ENCODE data around the gene NEU1.

Gene NEU1

GRCh38 chr6:31883676-31884075 lies 21.1 kb upstream of the NEU1 start:
- Histone ChIP-seq H3K27ac (ENCODE audit: low read depth, low read length) (no peak overlapping the region), H3K4me1 (ENCODE audit: control insufficient read depth, low read depth, low read length) (no peaks in the 10 kb centered on the region), H3K36me3 (ENCODE audit: control insufficient read depth, insufficient read depth, low read length) (peaks cover 33% of the 10 kb centered on the region), H3K4ac (ENCODE audit: low read depth, low read length) (no peak overlapping the region), H3K27me3 (ENCODE audit: insufficient read depth, low read length, poor library complexity) (no peaks in the 10 kb centered on the region), H2BK15ac (replicated peaks; ENCODE audit: low read depth) (no peak overlapping the region), H2BK120ac (ENCODE audit: low read depth, low read length) (no peak overlapping the region), H3K9ac (ENCODE audit: low read length) (no peak overlapping the region), H4K5ac (ENCODE audit: low read length) (no peak overlapping the region), H2AK5ac (ENCODE audit: low read length) (no peak overlapping the region), H3K79me1 (ENCODE audit: low read length) (no peaks in the 10 kb centered on the region), H3K79me2 (ENCODE audit: control insufficient read depth, insufficient read depth, low read length) (no peaks in the 10 kb centered on the region), H4K8ac (ENCODE audit: low read depth, low read length) (no peak overlapping the region), H3K4me2 (ENCODE audit: low read length) (no peak overlapping the region), H3K4me3 (ENCODE audit: low read length) (no peak overlapping the region), H3K23ac (ENCODE audit: low read length) (no peak overlapping the region), H2BK5ac (ENCODE audit: low read length) (no peak overlapping the region), H3K18ac (ENCODE audit: low read length) (no peak overlapping the region), H3K56ac (ENCODE audit: low read length) (no peak overlapping the region)
- DNase-seq: no peak
- no CpG with 5 or more reads among the region's 12 CpGs for WGBS (ENCODE audit: extremely low coverage, insufficient coverage, low lambda C conversion rate)

GRCh38 chr6:31882344-31882743 lies 19.7 kb upstream of the NEU1 start:
- Histone ChIP-seq H2BK5ac (ENCODE audit: low read length) (no peak overlapping the region), H3K36me3 (ENCODE audit: control insufficient read depth, insufficient read depth, low read length) (peaks cover 27% of the 10 kb centered on the region), H2BK15ac (replicated peaks; ENCODE audit: low read depth) (no peak overlapping the region), H3K56ac (ENCODE audit: low read length) (no peak overlapping the region), H3K4me1 (ENCODE audit: control insufficient read depth, low read depth, low read length) (no peaks in the 10 kb centered on the region), H3K9ac (ENCODE audit: low read length) (no peak overlapping the region), H3K4ac (ENCODE audit: low read depth, low read length) (no peak overlapping the region), H3K4me3 (ENCODE audit: low read length) (no peak overlapping the region), H4K8ac (ENCODE audit: low read depth, low read length) (no peak overlapping the region), H3K79me2 (ENCODE audit: control insufficient read depth, insufficient read depth, low read length) (no peaks in the 10 kb centered on the region), H2AK5ac (ENCODE audit: low read length) (no peak overlapping the region), H4K5ac (ENCODE audit: low read length) (no peak overlapping the region), H3K23ac (ENCODE audit: low read length) (no peak overlapping the region), H3K4me2 (ENCODE audit: low read length) (no peak overlapping the region), H3K27me3 (ENCODE audit: insufficient read depth, low read length, poor library complexity) (no peaks in the 10 kb centered on the region), H2BK120ac (ENCODE audit: low read depth, low read length) (no peak overlapping the region), H3K18ac (ENCODE audit: low read length) (no peak overlapping the region), H3K27ac (ENCODE audit: low read depth, low read length) (no peak overlapping the region), H3K79me1 (ENCODE audit: low read length) (no peaks in the 10 kb centered on the region)
- WGBS (ENCODE audit: extremely low coverage, insufficient coverage, low lambda C conversion rate): no CpG with 5 or more reads among the region's 6 CpGs
- DNase-seq: no peak

- H3K18ac ChIP-seq (ENCODE audit: low read length): no peak overlapping the region
- no peak for DNase-seq
- no CpG with 5 or more reads among the region's 9 CpGs for WGBS (ENCODE audit: extremely low coverage, insufficient coverage, low lambda C conversion rate)
- no peak overlapping the region for H4K5ac ChIP-seq (ENCODE audit: low read length)
- no peaks in the 10 kb centered on the region for H3K4me1 ChIP-seq (ENCODE audit: control insufficient read depth, low read depth, low read length)
- H3K36me3 ChIP-seq (ENCODE audit: control insufficient read depth, insufficient read depth, low read length): peaks cover 23% of the 10 kb centered on the region
- H3K56ac ChIP-seq (ENCODE audit: low read length): no peak overlapping the region
- no peaks in the 10 kb centered on the region for H3K79me2 ChIP-seq (ENCODE audit: control insufficient read depth, insufficient read depth, low read length)
- H3K4ac ChIP-seq (ENCODE audit: low read depth, low read length): no peak overlapping the region
- H2BK15ac ChIP-seq (replicated peaks; ENCODE audit: low read depth): no peak overlapping the region
- H3K23ac ChIP-seq (ENCODE audit: low read length): no peak overlapping the region
- no peak overlapping the region for H3K27ac ChIP-seq (ENCODE audit: low read depth, low read length)
- H3K9ac ChIP-seq (ENCODE audit: low read length): no peak overlapping the region
- no peak overlapping the region for H2AK5ac ChIP-seq (ENCODE audit: low read length)
- no peak overlapping the region for H3K4me3 ChIP-seq (ENCODE audit: low read length)
- H3K4me2 ChIP-seq (ENCODE audit: low read length): no peak overlapping the region
- H3K79me1 ChIP-seq (ENCODE audit: low read length): no peaks in the 10 kb centered on the region
- no peak overlapping the region for H2BK5ac ChIP-seq (ENCODE audit: low read length)
- no peaks in the 10 kb centered on the region for H3K27me3 ChIP-seq (ENCODE audit: insufficient read depth, low read length, poor library complexity)
- no peak overlapping the region for H4K8ac ChIP-seq (ENCODE audit: low read depth, low read length)
- no peak overlapping the region for H2BK120ac ChIP-seq (ENCODE audit: low read depth, low read length)
Measured at GRCh38 chr6:31881136-31881859, 18.7 kb upstream of the NEU1 start.

- DNase-seq: no peak
- no peak overlapping the region for H3K18ac ChIP-seq (ENCODE audit: low read length)
- H3K79me2 ChIP-seq (ENCODE audit: control insufficient read depth, insufficient read depth, low read length): no peaks in the 10 kb centered on the region
- no peak overlapping the region for H2BK120ac ChIP-seq (ENCODE audit: low read depth, low read length)
- no peak overlapping the region for H2AK5ac ChIP-seq (ENCODE audit: low read length)
- H3K4ac ChIP-seq (ENCODE audit: low read depth, low read length): no peak overlapping the region
- no peak overlapping the region for H3K27ac ChIP-seq (ENCODE audit: low read depth, low read length)
- no peaks in the 10 kb centered on the region for H3K4me1 ChIP-seq (ENCODE audit: control insufficient read depth, low read depth, low read length)
- H3K79me1 ChIP-seq (ENCODE audit: low read length): no peaks in the 10 kb centered on the region
- no peaks in the 10 kb centered on the region for H3K27me3 ChIP-seq (ENCODE audit: insufficient read depth, low read length, poor library complexity)
- H2BK5ac ChIP-seq (ENCODE audit: low read length): no peak overlapping the region
- WGBS (ENCODE audit: extremely low coverage, insufficient coverage, low lambda C conversion rate): no CpG with 5 or more reads among the region's 10 CpGs
- no peak overlapping the region for H3K4me2 ChIP-seq (ENCODE audit: low read length)
- H4K5ac ChIP-seq (ENCODE audit: low read length): no peak overlapping the region
- H3K23ac ChIP-seq (ENCODE audit: low read length): no peak overlapping the region
- H2BK15ac ChIP-seq (replicated peaks; ENCODE audit: low read depth): no peak overlapping the region
- H3K36me3 ChIP-seq (ENCODE audit: control insufficient read depth, insufficient read depth, low read length): peaks cover 23% of the 10 kb centered on the region
- no peak overlapping the region for H4K8ac ChIP-seq (ENCODE audit: low read depth, low read length)
- H3K9ac ChIP-seq (ENCODE audit: low read length): no peak overlapping the region
- H3K56ac ChIP-seq (ENCODE audit: low read length): no peak overlapping the region
- H3K4me3 ChIP-seq (ENCODE audit: low read length): no peak overlapping the region
Measured at GRCh38 chr6:31880616-31881015, 18.0 kb upstream of the NEU1 start.

GRCh38 chr6:31879901-31880300 lies 17.3 kb upstream of the NEU1 start:
- Histone ChIP-seq H2BK5ac (ENCODE audit: low read length) (no peak overlapping the region), H3K79me1 (ENCODE audit: low read length) (no peaks in the 10 kb centered on the region), H2BK120ac (ENCODE audit: low read depth, low read length) (no peak overlapping the region), H3K18ac (ENCODE audit: low read length) (no peak overlapping the region), H3K79me2 (ENCODE audit: control insufficient read depth, insufficient read depth, low read length) (no peaks in the 10 kb centered on the region), H3K36me3 (ENCODE audit: control insufficient read depth, insufficient read depth, low read length) (peaks cover 21% of the 10 kb centered on the region), H2BK15ac (replicated peaks; ENCODE audit: low read depth) (no peak overlapping the region), H3K9ac (ENCODE audit: low read length) (no peak overlapping the region), H3K27ac (ENCODE audit: low read depth, low read length) (no peak overlapping the region), H2AK5ac (ENCODE audit: low read length) (no peak overlapping the region), H3K4me1 (ENCODE audit: control insufficient read depth, low read depth, low read length) (no peaks in the 10 kb centered on the region), H3K4me2 (ENCODE audit: low read length) (no peak overlapping the region), H3K27me3 (ENCODE audit: insufficient read depth, low read length, poor library complexity) (no peaks in the 10 kb centered on the region), H3K4ac (ENCODE audit: low read depth, low read length) (no peak overlapping the region), H4K8ac (ENCODE audit: low read depth, low read length) (no peak overlapping the region), H3K23ac (ENCODE audit: low read length) (no peak overlapping the region), H3K4me3 (ENCODE audit: low read length) (no peak overlapping the region), H4K5ac (ENCODE audit: low read length) (no peak overlapping the region), H3K56ac (ENCODE audit: low read length) (no peak overlapping the region)
- no peak for DNase-seq
- WGBS (ENCODE audit: extremely low coverage, insufficient coverage, low lambda C conversion rate): no CpG with 5 or more reads among the region's 10 CpGs

- Histone ChIP-seq H3K4me1 (ENCODE audit: control insufficient read depth, low read depth, low read length) (no peaks in the 10 kb centered on the region), H3K23ac (ENCODE audit: low read length) (no peak overlapping the region), H4K5ac (ENCODE audit: low read length) (no peak overlapping the region), H2BK120ac (ENCODE audit: low read depth, low read length) (no peak overlapping the region), H4K8ac (ENCODE audit: low read depth, low read length) (no peak overlapping the region), H3K4ac (ENCODE audit: low read depth, low read length) (no peak overlapping the region), H3K79me1 (ENCODE audit: low read length) (no peaks in the 10 kb centered on the region), H3K27ac (ENCODE audit: low read depth, low read length) (no peak overlapping the region), H3K4me3 (ENCODE audit: low read length) (no peak overlapping the region), H2BK5ac (ENCODE audit: low read length) (no peak overlapping the region), H3K27me3 (ENCODE audit: insufficient read depth, low read length, poor library complexity) (no peaks in the 10 kb centered on the region), H3K9ac (ENCODE audit: low read length) (no peak overlapping the region), H3K36me3 (ENCODE audit: control insufficient read depth, insufficient read depth, low read length) (peaks cover 18% of the 10 kb centered on the region), H2BK15ac (replicated peaks; ENCODE audit: low read depth) (no peak overlapping the region), H3K79me2 (ENCODE audit: control insufficient read depth, insufficient read depth, low read length) (no peaks in the 10 kb centered on the region), H2AK5ac (ENCODE audit: low read length) (no peak overlapping the region), H3K4me2 (ENCODE audit: low read length) (no peak overlapping the region), H3K18ac (ENCODE audit: low read length) (no peak overlapping the region), H3K56ac (ENCODE audit: low read length) (no peak overlapping the region)
- no CpG with 5 or more reads among the region's 13 CpGs for WGBS (ENCODE audit: extremely low coverage, insufficient coverage, low lambda C conversion rate)
- no peak for DNase-seq
Measured at GRCh38 chr6:31879143-31879542, 16.5 kb upstream of the NEU1 start.

Data from mesendoderm (in vitro differentiated cells).